Tibial artery (tissue), 4 donors: ENCODE data around the gene ERCC8.

Source experiments
- DNase-seq, 2 donors: peaks; one replicate each; pipeline ENCODE4 v3.0.0-alpha.2; 2019
- H3K27ac ChIP-seq, 2 donors: fragments of 200-600 bp; sonication (generic) in 1 of 2; 1 replicate in 1 of 2; 2 replicates in 1 of 2; pipeline ENCODE4 v1.5.1; 2018 to 2019; ENCODE audit warnings: mild to moderate bottlenecking in 1 of 2
- H3K27me3 ChIP-seq, 2 donors: fragments of 200-600 bp; sonication (generic) in 1 of 2; one replicate each; pipeline versions ENCODE4 v1.5.1 to v1.6.0; 2016 to 2019
- H3K36me3 ChIP-seq, 3 donors: fragments of 200-600 bp; sonication (generic) in 2 of 3; one replicate each; pipeline ENCODE4 v1.5.1; 2016 to 2019; ENCODE audit warnings: mild to moderate bottlenecking in 2 of 3
- H3K4me1 ChIP-seq, 4 donors: fragments of 200-600 bp; sonication (generic) in 2 of 4; 1 replicate in 3 of 4; 2 replicates in 1 of 4; pipeline ENCODE4 v1.5.1; 2016 to 2019
- H3K4me3 ChIP-seq, 2 donors: fragments of 200-600 bp; sonication (generic) in 1 of 2; 1 replicate in 1 of 2; 2 replicates in 1 of 2; pipeline ENCODE4 v1.5.1; 2018 to 2019; ENCODE audit warnings: mild to moderate bottlenecking in 2 of 2
- H3K9me3 ChIP-seq, 3 donors: fragments of 200-600 bp; sonication (generic) in 1 of 3; one replicate each; pipeline ENCODE4 v1.5.1; 2016 to 2019
- intact Hi-C: fragments of 100-400 bp; cut with DNase I; formaldehyde crosslinking; loops from one replicate; pipeline ENCODE4 v1.15.0; 2023; ENCODE audit warnings: low total_unique reads
- TF ChIP-seq, protein P1 (sequence below), 2 experiments: fragments of 200-600 bp in 1 of 2; fragments of 450-650 bp in 1 of 2; IDR thresholded peaks; one replicate each; pipeline ENCODE4 v1.5.1; 2017 to 2019; ENCODE audit warnings: antibody characterized with exemption in 2 of 2, mild to moderate bottlenecking in 1 of 2, moderate library complexity in 1 of 2

The ERCC8 gene

DNA sequence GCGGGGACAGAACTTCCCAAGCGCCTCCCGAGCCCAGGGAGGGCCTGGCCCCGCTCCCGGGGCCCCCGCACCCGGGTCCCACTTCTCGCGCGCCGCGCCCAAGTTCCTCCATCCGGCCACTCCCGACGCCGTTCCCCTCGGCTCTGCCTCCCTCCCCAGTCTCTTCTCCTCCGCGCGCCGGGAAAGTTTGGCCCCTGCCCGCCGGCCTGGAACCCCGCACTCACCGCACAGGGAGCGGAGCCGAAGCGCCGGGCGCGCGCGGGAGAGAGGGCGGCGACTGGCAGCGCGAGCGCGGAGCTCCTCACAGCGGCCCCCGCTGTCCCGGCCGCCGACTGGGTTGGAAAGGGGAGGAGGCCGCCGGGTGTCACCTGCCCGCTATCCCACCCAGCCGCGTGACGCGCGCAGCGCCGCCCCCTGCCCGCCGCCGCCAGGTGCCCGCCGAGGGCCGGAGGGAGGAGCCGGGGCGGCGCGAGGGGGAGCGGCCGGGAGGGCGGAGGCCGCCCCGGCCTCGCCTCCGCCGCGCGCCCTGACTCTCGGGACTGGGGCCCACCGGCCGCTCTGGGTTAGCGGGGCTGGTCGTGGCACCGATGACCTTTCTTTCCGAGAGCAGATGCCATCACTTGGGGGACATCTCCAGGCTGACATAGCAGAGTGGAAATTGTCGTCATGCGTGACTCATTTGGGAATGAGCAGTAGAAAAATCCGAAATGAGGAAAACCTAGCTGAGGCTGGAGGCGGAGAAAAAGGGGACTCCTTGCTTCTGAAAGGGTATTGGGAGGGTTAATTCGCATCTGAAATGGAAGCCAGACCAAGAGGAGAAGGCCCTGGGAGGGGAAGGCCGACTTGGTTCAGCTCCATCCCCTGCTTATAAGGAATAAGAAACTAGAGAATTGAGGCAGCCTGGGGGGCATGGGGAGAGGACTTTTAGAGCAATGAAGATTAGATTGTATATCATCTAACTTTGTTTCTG is 100.6 kb downstream of the ERCC8 start, which contains the start of gene ELOVL7:
ELOVL7 (minus strand) TSS at position 334 of the 970 bp plus-strand sequence. CDS start 56,872 bp downstream, outside the sequence.
- Histone ChIP-seq H3K9me3 (no peaks in the 10 kb centered on the region), H3K36me3 (no peaks in the 10 kb centered on the region), H3K27me3 (peaks cover 0 to 38% of the 10 kb centered on the region in 2 donors), H3K4me3 (peak within 1 kb of the TSS; percentile 53 to 64), H3K27ac (no peak within 1 kb of the TSS), H3K4me1 (peaks cover 0 to 19% (median 13%) of the 10 kb centered on the region in 4 donors)
- TF ChIP-seq, protein P1, sequence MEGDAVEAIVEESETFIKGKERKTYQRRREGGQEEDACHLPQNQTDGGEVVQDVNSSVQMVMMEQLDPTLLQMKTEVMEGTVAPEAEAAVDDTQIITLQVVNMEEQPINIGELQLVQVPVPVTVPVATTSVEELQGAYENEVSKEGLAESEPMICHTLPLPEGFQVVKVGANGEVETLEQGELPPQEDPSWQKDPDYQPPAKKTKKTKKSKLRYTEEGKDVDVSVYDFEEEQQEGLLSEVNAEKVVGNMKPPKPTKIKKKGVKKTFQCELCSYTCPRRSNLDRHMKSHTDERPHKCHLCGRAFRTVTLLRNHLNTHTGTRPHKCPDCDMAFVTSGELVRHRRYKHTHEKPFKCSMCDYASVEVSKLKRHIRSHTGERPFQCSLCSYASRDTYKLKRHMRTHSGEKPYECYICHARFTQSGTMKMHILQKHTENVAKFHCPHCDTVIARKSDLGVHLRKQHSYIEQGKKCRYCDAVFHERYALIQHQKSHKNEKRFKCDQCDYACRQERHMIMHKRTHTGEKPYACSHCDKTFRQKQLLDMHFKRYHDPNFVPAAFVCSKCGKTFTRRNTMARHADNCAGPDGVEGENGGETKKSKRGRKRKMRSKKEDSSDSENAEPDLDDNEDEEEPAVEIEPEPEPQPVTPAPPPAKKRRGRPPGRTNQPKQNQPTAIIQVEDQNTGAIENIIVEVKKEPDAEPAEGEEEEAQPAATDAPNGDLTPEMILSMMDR (IDR thresholded peaks at IDR 0.05) = peak in 1 of 2 experiments; percentile 12
- intact Hi-C loops = no loop called here
- DNase-seq = peak in 1 of 2 donors; percentile 21

DNA sequence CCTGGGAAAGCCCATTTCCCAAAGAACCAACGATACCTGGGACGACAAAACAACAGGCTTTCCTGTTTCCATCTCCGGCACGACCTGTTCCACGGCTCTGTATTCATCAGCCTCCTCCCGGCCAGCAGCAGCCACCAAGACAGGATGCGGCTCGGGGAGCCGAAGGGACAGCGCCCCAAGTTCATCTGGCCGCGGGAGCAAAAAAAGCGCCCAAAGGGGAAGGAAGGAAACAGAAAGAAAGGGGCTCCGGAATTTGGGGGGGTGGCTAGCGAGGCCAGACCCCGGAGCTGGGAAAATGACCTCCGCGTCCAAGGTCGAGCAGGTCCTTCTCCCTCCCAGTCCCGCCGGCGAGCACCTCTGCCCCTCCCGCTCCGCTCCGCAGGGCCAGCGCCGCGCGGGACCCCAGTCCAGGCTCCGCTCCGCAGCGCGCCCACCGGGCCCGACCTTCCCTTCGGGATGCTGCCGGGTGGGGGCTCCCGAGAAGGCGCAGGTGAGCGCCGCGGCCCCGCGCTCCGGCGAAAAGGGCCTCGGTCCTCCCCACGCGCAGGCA is 101.4 kb downstream of the ERCC8 start:
- peak overlapping the region; percentile 53 to 64 for H3K4me3 ChIP-seq
- DNase-seq = no peak
- H3K36me3 ChIP-seq = no peaks in the 10 kb centered on the region
- TF ChIP-seq, protein P1 (IDR thresholded peaks at IDR 0.05) = no peak
- H3K27me3 ChIP-seq = peaks cover 0 to 38% of the 10 kb centered on the region in 2 donors
- H3K27ac ChIP-seq = no peak overlapping the region
- peaks cover 0 to 19% (median 13%) of the 10 kb centered on the region in 4 donors for H3K4me1 ChIP-seq
- intact Hi-C loops = no loop called here
- H3K9me3 ChIP-seq = no peaks in the 10 kb centered on the region

DNA sequence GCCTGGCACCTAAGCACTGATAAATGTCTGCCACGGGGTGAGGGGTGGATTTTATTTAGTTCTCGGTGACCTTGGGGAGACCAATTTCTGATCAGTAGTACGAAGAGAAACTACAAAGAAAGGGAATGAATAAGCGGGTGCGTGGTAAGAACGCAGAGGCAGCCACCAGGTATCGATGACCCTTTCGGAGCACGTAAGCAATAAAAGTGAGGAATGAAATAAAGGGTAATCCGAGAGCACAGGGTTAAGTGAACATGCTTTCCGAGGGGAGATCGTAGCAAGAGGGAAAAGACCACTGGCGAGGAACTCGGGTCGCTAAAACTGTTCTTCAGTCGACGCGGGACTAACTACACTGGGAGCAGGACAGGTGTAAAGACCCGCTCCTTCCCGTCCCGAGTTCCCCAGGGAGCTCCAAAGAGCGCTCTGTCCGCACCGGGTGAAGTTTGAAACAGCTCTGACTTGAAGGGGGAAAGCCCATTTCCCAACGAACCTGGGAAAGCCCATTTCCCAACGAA is 101.9 kb downstream of the ERCC8 start:
- H3K9me3 ChIP-seq = no peaks in the 10 kb centered on the region
- H3K27me3 ChIP-seq = peaks cover 0 to 38% of the 10 kb centered on the region in 2 donors
- TF ChIP-seq, protein P1 (IDR thresholded peaks at IDR 0.05) = no peak
- H3K4me1 ChIP-seq = peaks cover 0 to 19% (median 13%) of the 10 kb centered on the region in 4 donors
- peak overlapping the region; percentile 53 to 64 for H3K4me3 ChIP-seq
- DNase-seq = no peak
- H3K27ac ChIP-seq = no peak overlapping the region
- intact Hi-C loops = no loop called here
- no peaks in the 10 kb centered on the region for H3K36me3 ChIP-seq

DNA sequence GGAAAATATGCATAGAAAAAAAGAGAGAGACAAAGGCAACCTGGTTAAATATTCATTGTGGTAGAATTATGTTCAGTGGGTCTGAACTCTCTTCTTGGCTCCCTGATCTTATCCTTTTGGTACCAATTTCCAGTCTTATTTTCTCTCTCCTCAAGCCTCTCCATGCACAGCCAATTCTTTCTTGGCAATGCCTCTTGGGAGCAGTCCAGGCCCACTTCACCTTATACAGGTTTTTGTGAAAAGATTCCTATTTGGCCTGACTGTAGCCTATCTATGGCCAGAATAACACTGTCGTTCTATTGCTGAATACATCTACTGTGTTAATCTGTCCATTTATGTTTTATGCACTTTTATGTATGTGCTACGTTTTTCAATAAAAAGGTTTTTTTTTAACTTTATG is 103.5 kb downstream of the ERCC8 start:
- H3K36me3 ChIP-seq = no peaks in the 10 kb centered on the region
- H3K27me3 ChIP-seq = peaks cover 0 to 38% of the 10 kb centered on the region in 2 donors
- no peaks in the 10 kb centered on the region for H3K9me3 ChIP-seq
- DNase-seq = no peak
- H3K4me1 ChIP-seq = peaks cover 0 to 19% (median 13%) of the 10 kb centered on the region in 4 donors
- H3K4me3 ChIP-seq = no peak overlapping the region
- intact Hi-C loops = no loop called here
- TF ChIP-seq, protein P1 (IDR thresholded peaks at IDR 0.05) = no peak
- H3K27ac ChIP-seq = no peak overlapping the region

DNA sequence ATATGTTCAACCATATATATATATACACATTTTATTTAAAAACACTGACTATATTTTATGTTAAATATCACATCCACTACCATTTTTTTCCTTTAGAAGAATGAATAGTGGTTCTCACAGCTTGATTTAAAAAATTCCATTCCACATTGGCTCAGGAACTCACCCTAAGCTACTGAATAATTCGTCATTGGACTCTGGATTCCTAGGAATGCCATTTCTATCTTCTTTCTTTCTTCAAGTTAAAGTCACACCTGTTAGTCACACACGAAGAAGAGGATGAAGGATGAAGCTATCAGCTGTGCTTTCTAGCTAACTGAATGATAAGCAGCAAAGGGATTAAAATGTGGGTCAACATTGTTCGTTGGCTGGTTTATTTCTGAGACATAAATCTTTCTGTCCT is 108.7 kb downstream of the ERCC8 start:
- no peak for DNase-seq
- no peak overlapping the region for H3K4me3 ChIP-seq
- H3K36me3 ChIP-seq = no peaks in the 10 kb centered on the region
- H3K27ac ChIP-seq = no peak overlapping the region
- no peaks in the 10 kb centered on the region for H3K4me1 ChIP-seq
- H3K27me3 ChIP-seq = peaks cover 0 to 6% of the 10 kb centered on the region in 2 donors
- intact Hi-C loops = no loop called here
- H3K9me3 ChIP-seq = no peaks in the 10 kb centered on the region
- TF ChIP-seq, protein P1 (IDR thresholded peaks at IDR 0.05) = no peak
